ENCODE measurements around the gene SMG6.

The SMG6 gene

DNA sequence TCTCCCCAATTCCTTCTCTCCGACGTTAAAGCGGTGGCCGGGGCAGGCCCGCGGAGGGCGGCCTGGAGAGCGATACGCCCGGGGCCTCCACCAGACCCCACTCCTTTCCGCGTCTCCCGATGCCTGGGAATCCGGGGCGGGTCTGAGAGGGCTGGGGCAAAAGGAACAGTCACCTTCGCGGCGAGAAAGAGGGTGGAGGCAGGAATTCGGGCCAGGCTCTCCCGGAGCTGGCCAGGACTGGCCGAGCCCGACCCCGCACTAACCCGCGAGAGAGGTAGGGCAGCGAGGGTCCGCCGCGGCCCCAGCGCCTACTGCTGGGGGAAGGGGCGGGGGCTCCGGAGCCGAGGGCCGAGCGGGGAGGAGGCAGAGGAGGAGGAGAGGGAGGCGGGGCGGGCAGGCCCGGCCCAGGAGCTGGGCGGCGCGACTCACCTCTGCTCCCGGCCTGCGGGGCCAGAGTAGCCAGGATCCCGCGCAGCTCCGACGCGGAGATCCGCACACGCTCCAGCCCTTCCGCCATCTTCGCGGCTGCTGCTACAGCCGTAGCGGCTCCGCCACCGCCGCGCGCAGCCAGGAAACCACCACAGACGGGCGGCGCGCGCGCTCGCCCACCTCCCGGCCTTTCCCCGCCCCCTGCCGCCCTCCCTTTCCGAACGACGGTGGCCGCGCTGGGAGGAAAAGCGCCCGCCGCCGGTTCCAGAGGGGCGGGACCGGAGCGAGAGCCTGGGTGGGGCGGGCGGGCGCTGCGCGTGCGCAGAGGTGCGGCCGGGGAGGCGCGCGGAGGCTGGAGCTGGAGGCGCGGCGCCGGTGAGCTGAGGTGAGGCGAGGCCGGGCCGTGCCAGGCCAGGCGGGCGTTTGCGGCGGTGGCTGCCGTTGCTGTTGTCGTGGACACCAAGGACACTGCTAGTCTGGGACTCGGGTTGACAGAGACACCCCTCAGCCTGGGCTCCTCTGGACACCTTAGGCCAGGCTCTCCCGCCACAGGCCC lies at the start of gene SMG6, which contains the start of gene SRR (continued):
- TF ChIP-seq, protein P1, sequence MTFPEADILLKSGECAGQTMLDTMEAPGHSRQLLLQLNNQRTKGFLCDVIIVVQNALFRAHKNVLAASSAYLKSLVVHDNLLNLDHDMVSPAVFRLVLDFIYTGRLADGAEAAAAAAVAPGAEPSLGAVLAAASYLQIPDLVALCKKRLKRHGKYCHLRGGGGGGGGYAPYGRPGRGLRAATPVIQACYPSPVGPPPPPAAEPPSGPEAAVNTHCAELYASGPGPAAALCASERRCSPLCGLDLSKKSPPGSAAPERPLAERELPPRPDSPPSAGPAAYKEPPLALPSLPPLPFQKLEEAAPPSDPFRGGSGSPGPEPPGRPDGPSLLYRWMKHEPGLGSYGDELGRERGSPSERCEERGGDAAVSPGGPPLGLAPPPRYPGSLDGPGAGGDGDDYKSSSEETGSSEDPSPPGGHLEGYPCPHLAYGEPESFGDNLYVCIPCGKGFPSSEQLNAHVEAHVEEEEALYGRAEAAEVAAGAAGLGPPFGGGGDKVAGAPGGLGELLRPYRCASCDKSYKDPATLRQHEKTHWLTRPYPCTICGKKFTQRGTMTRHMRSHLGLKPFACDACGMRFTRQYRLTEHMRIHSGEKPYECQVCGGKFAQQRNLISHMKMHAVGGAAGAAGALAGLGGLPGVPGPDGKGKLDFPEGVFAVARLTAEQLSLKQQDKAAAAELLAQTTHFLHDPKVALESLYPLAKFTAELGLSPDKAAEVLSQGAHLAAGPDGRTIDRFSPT (tag by site-specific recombination; IDR thresholded peaks at IDR 0.05), result no peak
- TF ChIP-seq KLF9 (tag by site-specific recombination; IDR thresholded peaks at IDR 0.05; ENCODE audit: low read depth) (peak; percentile 94), MEIS1 (CRISPR knock-in tag; IDR thresholded peaks at IDR 0.05; ENCODE audit: borderline replicate concordance) (no peak), ZNF560 (tag by site-specific recombination; IDR thresholded peaks at IDR 0.05; ENCODE audit: borderline replicate concordance) (no peak), ZNF174 (tag by site-specific recombination; IDR thresholded peaks at IDR 0.05) (no peak), ZNF692 (tag by site-specific recombination; IDR thresholded peaks at IDR 0.05) (0 out of 2 replicates have a peak, but pooled peaks have one; percentile 33), RBAK (tag by site-specific recombination; IDR thresholded peaks at IDR 0.05) (no peak), ZNF600 (tag by site-specific recombination; IDR thresholded peaks at IDR 0.05) (peak; percentile 67), YY2 (tag by site-specific recombination; IDR thresholded peaks at IDR 0.05) (peak; percentile 72), ZBTB17 (tag by site-specific recombination; IDR thresholded peaks at IDR 0.05) (peak; percentile 89), ZBTB7A (tag by site-specific recombination; IDR thresholded peaks at IDR 0.05; ENCODE audit: low read depth) (no peak), KLF7 (tag by site-specific recombination; IDR thresholded peaks at IDR 0.05; ENCODE audit: borderline replicate concordance) (peak; percentile 57; the same call in 1 of the 2 replicates), ZNF211 (tag by site-specific recombination; IDR thresholded peaks at IDR 0.05; ENCODE audit: low read depth) (no peak), ZSCAN23 (tag by site-specific recombination; IDR thresholded peaks at IDR 0.05) (no peak), PRDM10 (tag by site-specific recombination; IDR thresholded peaks at IDR 0.05) (peak; percentile 59), ZNF148 (tag by site-specific recombination; IDR thresholded peaks at IDR 0.05; ENCODE audit: borderline replicate concordance) (no peak), FEZF1 (tag by site-specific recombination; IDR thresholded peaks at IDR 0.05) (no peak), ZNF791 (tag by site-specific recombination; IDR thresholded peaks at IDR 0.05) (no peak), ZNF112 (tag by site-specific recombination; IDR thresholded peaks at IDR 0.05) (no peak), HOXD13 (CRISPR knock-in tag; IDR thresholded peaks at IDR 0.05; ENCODE audit: borderline replicate concordance) (no peak), ZNF610 (tag by site-specific recombination; IDR thresholded peaks at IDR 0.05; ENCODE audit: borderline replicate concordance) (0 out of 2 replicates have a peak, but pooled peaks have one; percentile 41), ZNF184 (tag by site-specific recombination; IDR thresholded peaks at IDR 0.05) (peak; percentile 15; the same call in 1 of the 2 replicates), GLI2 (tag by site-specific recombination; IDR thresholded peaks at IDR 0.05; ENCODE audit: borderline replicate concordance, low read depth) (no peak), ZNF266 (tag by site-specific recombination; IDR thresholded peaks at IDR 0.05; ENCODE audit: low read depth) (no peak)
- TF ChIP-seq, protein P2, sequence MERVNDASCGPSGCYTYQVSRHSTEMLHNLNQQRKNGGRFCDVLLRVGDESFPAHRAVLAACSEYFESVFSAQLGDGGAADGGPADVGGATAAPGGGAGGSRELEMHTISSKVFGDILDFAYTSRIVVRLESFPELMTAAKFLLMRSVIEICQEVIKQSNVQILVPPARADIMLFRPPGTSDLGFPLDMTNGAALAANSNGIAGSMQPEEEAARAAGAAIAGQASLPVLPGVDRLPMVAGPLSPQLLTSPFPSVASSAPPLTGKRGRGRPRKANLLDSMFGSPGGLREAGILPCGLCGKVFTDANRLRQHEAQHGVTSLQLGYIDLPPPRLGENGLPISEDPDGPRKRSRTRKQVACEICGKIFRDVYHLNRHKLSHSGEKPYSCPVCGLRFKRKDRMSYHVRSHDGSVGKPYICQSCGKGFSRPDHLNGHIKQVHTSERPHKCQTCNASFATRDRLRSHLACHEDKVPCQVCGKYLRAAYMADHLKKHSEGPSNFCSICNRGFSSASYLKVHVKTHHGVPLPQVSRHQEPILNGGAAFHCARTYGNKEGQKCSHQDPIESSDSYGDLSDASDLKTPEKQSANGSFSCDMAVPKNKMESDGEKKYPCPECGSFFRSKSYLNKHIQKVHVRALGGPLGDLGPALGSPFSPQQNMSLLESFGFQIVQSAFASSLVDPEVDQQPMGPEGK (tag by site-specific recombination; IDR thresholded peaks at IDR 0.05), result peak; percentile 90
